Measurements from ENCODE around the gene KLHL26.

- TF ChIP-seq CTCF (IDR thresholded peaks at IDR 0.05; ENCODE audit: insufficient read depth, low read length, poor library complexity, severe bottlenecking), result no peak
- no peak for TF ChIP-seq EZH2phosphoT487 (conservative IDR thresholded peaks at IDR 0.05; ENCODE audit: low read length)
Observed at GRCh38 chr19:18649371-18650020, 12.7 kb downstream of the KLHL26 start.

Data from SU-DHL-6 (cell line).